ENCODE results near the gene HPS1.

DNA sequence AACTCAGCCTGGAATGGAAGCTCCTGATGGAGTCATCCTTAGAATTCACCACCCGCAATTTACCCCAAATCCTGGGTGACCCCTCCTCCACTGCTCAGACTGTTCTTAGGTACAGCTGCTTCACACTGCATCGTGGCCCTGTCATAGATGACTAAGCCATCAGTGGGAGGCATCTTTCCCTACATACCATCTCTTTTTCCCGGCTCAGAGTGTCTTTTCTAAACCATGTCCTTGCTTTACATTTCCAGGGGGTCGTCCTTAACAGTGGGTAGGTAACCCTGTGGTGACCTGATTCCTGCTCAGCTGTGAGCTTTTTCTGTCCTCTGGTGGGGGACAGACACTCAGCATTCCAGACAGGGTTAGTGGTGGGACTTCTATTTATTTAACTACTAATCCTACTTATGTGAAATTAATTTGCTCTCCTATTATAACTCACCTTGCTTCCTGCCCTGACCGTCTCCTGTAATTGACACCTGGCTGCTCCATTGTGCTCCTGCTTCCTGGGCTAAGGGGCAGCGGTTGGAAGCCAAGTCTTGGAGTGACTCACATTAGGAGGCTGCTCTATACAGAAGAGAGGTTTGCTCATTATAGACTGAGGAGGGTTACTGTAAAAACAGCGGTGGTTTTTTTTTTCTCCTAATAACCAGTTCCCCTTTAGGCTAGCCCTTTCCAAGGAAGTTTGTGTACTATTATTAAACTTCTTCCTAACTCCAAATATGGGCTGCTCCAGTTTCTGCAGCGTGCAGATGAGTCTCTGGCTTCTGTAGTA, 72.3 kb downstream of the HPS1 start:
- TF ChIP-seq POLR2AphosphoS5 (IDR thresholded peaks at IDR 0.05; ENCODE audit: low read depth, low read length) (no peak), RAD21 (IDR thresholded peaks at IDR 0.05; ENCODE audit: low read length) (no peak), YY1 (IDR thresholded peaks at IDR 0.05; ENCODE audit: low read depth) (no peak), SIN3A (IDR thresholded peaks at IDR 0.05; ENCODE audit: borderline replicate concordance, low read depth, low read length) (no peak), TAF1 (IDR thresholded peaks at IDR 0.05; ENCODE audit: borderline replicate concordance, low read depth, low read length) (no peak), CHD2 (IDR thresholded peaks at IDR 0.05; ENCODE audit: low read length, partially characterized antibody) (no peak), GABPA (IDR thresholded peaks at IDR 0.05; ENCODE audit: low read depth) (no peak)
- TF ChIP-seq, protein P1, sequence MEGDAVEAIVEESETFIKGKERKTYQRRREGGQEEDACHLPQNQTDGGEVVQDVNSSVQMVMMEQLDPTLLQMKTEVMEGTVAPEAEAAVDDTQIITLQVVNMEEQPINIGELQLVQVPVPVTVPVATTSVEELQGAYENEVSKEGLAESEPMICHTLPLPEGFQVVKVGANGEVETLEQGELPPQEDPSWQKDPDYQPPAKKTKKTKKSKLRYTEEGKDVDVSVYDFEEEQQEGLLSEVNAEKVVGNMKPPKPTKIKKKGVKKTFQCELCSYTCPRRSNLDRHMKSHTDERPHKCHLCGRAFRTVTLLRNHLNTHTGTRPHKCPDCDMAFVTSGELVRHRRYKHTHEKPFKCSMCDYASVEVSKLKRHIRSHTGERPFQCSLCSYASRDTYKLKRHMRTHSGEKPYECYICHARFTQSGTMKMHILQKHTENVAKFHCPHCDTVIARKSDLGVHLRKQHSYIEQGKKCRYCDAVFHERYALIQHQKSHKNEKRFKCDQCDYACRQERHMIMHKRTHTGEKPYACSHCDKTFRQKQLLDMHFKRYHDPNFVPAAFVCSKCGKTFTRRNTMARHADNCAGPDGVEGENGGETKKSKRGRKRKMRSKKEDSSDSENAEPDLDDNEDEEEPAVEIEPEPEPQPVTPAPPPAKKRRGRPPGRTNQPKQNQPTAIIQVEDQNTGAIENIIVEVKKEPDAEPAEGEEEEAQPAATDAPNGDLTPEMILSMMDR (IDR thresholded peaks at IDR 0.05) = no peak
- TF ChIP-seq, protein P2, sequence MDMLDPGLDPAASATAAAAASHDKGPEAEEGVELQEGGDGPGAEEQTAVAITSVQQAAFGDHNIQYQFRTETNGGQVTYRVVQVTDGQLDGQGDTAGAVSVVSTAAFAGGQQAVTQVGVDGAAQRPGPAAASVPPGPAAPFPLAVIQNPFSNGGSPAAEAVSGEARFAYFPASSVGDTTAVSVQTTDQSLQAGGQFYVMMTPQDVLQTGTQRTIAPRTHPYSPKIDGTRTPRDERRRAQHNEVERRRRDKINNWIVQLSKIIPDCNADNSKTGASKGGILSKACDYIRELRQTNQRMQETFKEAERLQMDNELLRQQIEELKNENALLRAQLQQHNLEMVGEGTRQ (IDR thresholded peaks at IDR 0.05; ENCODE audit: borderline replicate concordance, low read depth, low read length) = no peak

All from SK-N-SH (cell line).